PC-9 (cell line): ENCODE results near the gene DOK5. TPM values are rescaled to one million over a fixed set of nuclear protein-coding genes. Genes with fewer than 3 reads are reported as not detected.

Experiments used
- BruUV-seq: library from RNA; stranded (reverse); fragments of 400-500 nt; replicated peaks from 2 replicates; lab custom pipeline; 2021; lab: Mats Ljungman, UMichigan
- CTCF ChIA-PET: fragments of 300-600 bp; sonication (Branson Sonifier 250); formaldehyde crosslinking; loops from one replicate; lab custom pipeline; 2022; ENCODE audit warnings: antibody characterized with exemption; lab: Charles Lee
- POLR2A ChIA-PET: fragments of 300-600 bp; sonication (Branson Sonifier 250); formaldehyde crosslinking; loops from one replicate; lab custom pipeline; 2022; ENCODE audit warnings: antibody characterized with exemption; ENCODE audit not compliant: unreplicated experiment; lab: Charles Lee
- DNase-seq, 2 experiments: peaks; one replicate each; pipeline versions ENCODE4 v3.0.0 to v3.0.0-alpha.2; 2015 to 2022; ENCODE audit warnings: mixed read lengths in 1 of 2
- H2AFZ ChIP-seq: fragments of 200-600 bp; sonication (generic); 2 replicates; pipeline ENCODE4 v1.8.1; 2017; ENCODE audit warnings: antibody characterized with exemption
- H3F3A ChIP-seq: fragments of 200-600 bp; sonication (generic); 2 replicates; pipeline ENCODE4 v1.8.1; 2017; ENCODE audit warnings: antibody characterized with exemption, mild to moderate bottlenecking, low read depth; ENCODE audit not compliant: insufficient read depth
- H3K27ac ChIP-seq: fragments of 200-600 bp; sonication (generic); 2 replicates; pipeline ENCODE4 v1.6.1; 2016; ENCODE audit warnings: mixed run types
- H3K27me3 ChIP-seq: fragments of 200-600 bp; sonication (generic); 2 replicates; pipeline ENCODE4 v1.6.1; 2016; ENCODE audit warnings: low read depth, mixed run types; ENCODE audit not compliant: insufficient read depth
- H3K36me3 ChIP-seq: fragments of 200-600 bp; sonication (generic); 2 replicates; pipeline ENCODE4 v1.6.1; 2016; ENCODE audit warnings: low read depth, mixed run types
- H3K4me1 ChIP-seq: fragments of 200-600 bp; sonication (generic); replicated peaks from 2 replicates; pipeline ENCODE4 v1.6.1; 2016; ENCODE audit warnings: mixed run types; ENCODE audit not compliant: insufficient read depth
- H3K4me2 ChIP-seq: fragments of 200-600 bp; sonication (generic); 2 replicates; pipeline ENCODE4 v1.6.1; 2017; ENCODE audit warnings: mixed run types
- H3K4me3 ChIP-seq: fragments of 200-600 bp; sonication (generic); 2 replicates; pipeline ENCODE4 v1.6.1; 2016; ENCODE audit warnings: mixed run types
- H3K79me2 ChIP-seq: fragments of 200-600 bp; sonication (generic); 2 replicates; pipeline ENCODE4 v1.6.1; 2017; ENCODE audit warnings: low read depth, mixed run types
- H3K9me2 ChIP-seq: fragments of 200-600 bp; sonication (generic); 2 replicates; pipeline ENCODE4 v1.8.1; 2017; ENCODE audit warnings: mild to moderate bottlenecking; ENCODE audit not compliant: insufficient read depth
- H3K9me3 ChIP-seq: fragments of 200-600 bp; sonication (generic); 2 replicates; pipeline ENCODE4 v1.8.1; 2016; ENCODE audit warnings: low read depth; ENCODE audit not compliant: insufficient read depth
- H4K20me1 ChIP-seq: fragments of 200-600 bp; sonication (generic); 2 replicates; pipeline ENCODE4 v1.8.1; 2017; ENCODE audit not compliant: insufficient read depth
- EZH2 ChIP-seq: fragments of 200-600 bp; sonication (generic); IDR thresholded peaks from 2 replicates; pipeline ENCODE4 v1.8.0; 2017; ENCODE audit warnings: antibody characterized with exemption, low read depth
- intact Hi-C: fragments of 100-400 bp; cut with micrococcal nuclease; formaldehyde crosslinking; loops from one replicate; pipeline ENCODE4 v1.10.0; 2022; ENCODE audit not compliant: unreplicated experiment
- total RNA-seq: library from RNA; stranded (reverse); gene quantifications from 2 replicates; pipeline ENCODE4 v1.2.3, GENCODE V29; 2021
- TF ChIP-seq, protein P1 (sequence below): fragments of 200-600 bp; sonication (generic); conservative IDR thresholded peaks from 2 replicates; pipeline ENCODE4 v1.6.1; 2017; ENCODE audit warnings: mixed run types, antibody characterized with exemption, mild to moderate bottlenecking, moderate library complexity

The DOK5 gene
- total RNA-seq, 1 experiment from 2014 or later: not detected

DNA sequence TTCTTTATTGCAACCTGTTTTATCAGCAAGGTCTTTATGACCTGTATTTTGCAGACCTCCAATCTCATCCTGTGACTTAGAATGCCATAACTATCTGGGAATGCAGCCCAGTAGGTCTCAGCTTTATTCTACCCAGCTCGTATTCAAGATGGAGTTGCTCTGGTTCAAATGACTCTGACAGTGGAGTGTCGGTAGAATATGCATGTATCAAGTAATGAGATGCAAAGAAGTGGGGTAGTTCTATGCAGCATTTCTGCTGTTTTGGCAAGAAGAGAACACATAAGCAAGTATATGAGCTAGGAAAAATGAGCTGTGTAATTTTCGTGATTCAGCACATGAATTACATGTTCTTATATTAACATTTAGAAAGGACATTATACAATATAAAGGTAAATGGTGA lies 185.9 kb downstream of the DOK5 start:
- no TSS peak for BruUV-seq
- ChIA-PET CTCF (no interaction called here), POLR2A (no interaction called here)
- no peaks in the 10 kb centered on the region for H3K9me3 ChIP-seq
- no peaks in the 10 kb centered on the region for H3K4me1 ChIP-seq
- no peaks in the 10 kb centered on the region for H3K36me3 ChIP-seq
- peaks cover 64% of the 10 kb centered on the region for H3K27me3 ChIP-seq
- H3K4me2 ChIP-seq: no peak overlapping the region
- DNase-seq: no peak
- no peaks in the 10 kb centered on the region for H4K20me1 ChIP-seq
- H3K79me2 ChIP-seq: no peaks in the 10 kb centered on the region
- H3F3A ChIP-seq: no peaks in the 10 kb centered on the region
- H3K9me2 ChIP-seq: no peaks in the 10 kb centered on the region
- intact Hi-C loops: no loop called here
- TF ChIP-seq, protein P1, sequence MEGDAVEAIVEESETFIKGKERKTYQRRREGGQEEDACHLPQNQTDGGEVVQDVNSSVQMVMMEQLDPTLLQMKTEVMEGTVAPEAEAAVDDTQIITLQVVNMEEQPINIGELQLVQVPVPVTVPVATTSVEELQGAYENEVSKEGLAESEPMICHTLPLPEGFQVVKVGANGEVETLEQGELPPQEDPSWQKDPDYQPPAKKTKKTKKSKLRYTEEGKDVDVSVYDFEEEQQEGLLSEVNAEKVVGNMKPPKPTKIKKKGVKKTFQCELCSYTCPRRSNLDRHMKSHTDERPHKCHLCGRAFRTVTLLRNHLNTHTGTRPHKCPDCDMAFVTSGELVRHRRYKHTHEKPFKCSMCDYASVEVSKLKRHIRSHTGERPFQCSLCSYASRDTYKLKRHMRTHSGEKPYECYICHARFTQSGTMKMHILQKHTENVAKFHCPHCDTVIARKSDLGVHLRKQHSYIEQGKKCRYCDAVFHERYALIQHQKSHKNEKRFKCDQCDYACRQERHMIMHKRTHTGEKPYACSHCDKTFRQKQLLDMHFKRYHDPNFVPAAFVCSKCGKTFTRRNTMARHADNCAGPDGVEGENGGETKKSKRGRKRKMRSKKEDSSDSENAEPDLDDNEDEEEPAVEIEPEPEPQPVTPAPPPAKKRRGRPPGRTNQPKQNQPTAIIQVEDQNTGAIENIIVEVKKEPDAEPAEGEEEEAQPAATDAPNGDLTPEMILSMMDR: no peak
- no peak for TF ChIP-seq EZH2
- no peak overlapping the region for H3K4me3 ChIP-seq
- H3K27ac ChIP-seq: no peak overlapping the region
- no peak overlapping the region for H2AFZ ChIP-seq

DNA sequence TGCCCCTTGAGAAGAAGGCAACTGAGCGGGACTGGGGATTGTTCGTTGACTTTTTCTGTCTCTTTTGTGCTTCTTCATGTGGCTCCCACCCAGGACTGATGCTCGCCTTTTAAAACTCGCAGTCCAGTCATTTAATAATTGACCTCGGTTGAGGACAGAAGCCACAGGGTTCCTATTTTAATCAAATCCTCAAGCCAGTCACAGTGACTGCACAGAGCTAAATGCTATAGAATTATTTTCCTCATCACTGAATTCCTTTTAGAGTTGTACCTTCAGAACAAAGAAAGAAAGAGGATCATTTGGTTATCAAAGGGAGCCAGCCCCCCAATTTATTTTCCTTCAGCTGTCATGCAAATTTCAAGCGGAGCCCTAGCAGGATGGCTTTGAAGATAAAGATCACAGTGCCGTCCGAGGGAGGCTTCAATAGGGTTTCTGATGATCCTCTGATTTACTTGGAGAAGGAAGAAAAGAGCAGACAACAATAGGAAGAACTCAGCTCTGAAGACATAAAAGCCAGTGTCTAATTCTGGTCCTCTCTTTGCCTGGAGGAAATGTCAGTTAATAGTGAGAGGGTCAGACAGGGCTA lies 186.6 kb downstream of the DOK5 start:
- intact Hi-C loops: no loop called here
- CTCF ChIA-PET: no interaction called here
- Histone ChIP-seq H3K27me3 (peaks cover 63% of the 10 kb centered on the region), H3K4me2 (no peak overlapping the region), H3K9me2 (no peaks in the 10 kb centered on the region), H3K79me2 (no peaks in the 10 kb centered on the region), H3K36me3 (no peaks in the 10 kb centered on the region), H3F3A (no peaks in the 10 kb centered on the region), H4K20me1 (no peaks in the 10 kb centered on the region), H3K4me3 (no peak overlapping the region), H3K9me3 (no peaks in the 10 kb centered on the region), H2AFZ (no peak overlapping the region), H3K4me1 (no peaks in the 10 kb centered on the region), H3K27ac (no peak overlapping the region)
- no TSS peak for BruUV-seq
- no peak for DNase-seq
- POLR2A ChIA-PET: no interaction called here
- TF ChIP-seq, protein P1: no peak
- TF ChIP-seq EZH2: no peak

DNA sequence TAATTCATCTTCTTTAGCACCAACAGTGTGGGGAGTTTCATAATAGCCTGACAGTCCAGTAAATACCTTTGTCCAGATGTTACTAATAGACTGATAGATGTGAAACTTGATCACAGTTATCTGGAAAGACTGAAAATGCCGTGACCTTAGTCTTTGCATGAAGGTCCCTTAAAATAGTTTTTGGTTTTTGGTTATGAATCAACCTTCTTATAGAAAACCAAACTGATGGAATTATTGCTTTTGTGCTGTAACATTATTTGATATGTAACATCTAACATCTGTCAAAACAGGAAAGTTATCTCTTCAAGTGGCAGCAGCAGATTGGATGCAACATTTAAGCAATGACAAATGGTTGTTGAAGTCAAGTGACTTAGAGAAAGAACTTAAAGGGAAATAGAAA lies 190.4 kb downstream of the DOK5 start:
- no peaks in the 10 kb centered on the region for H4K20me1 ChIP-seq
- H3K27ac ChIP-seq: no peak overlapping the region
- H2AFZ ChIP-seq: no peak overlapping the region
- no peak for DNase-seq
- H3K4me2 ChIP-seq: no peak overlapping the region
- H3K79me2 ChIP-seq: no peaks in the 10 kb centered on the region
- no peaks in the 10 kb centered on the region for H3K36me3 ChIP-seq
- BruUV-seq: no TSS peak
- peaks cover 39% of the 10 kb centered on the region for H3K27me3 ChIP-seq
- POLR2A ChIA-PET: no interaction called here
- no peak overlapping the region for H3K4me3 ChIP-seq
- intact Hi-C loops: no loop called here
- H3K4me1 ChIP-seq: no peaks in the 10 kb centered on the region
- no peaks in the 10 kb centered on the region for H3K9me2 ChIP-seq
- no peaks in the 10 kb centered on the region for H3F3A ChIP-seq
- CTCF ChIA-PET: no interaction called here
- H3K9me3 ChIP-seq: no peaks in the 10 kb centered on the region
- no peak for TF ChIP-seq EZH2
- TF ChIP-seq, protein P1: no peak
